Colonic mucosa (tissue), 4 donors: Measurements from ENCODE around the gene B9D1. TPM values are rescaled to one million over a fixed set of nuclear protein-coding genes. Genes with fewer than 3 reads are reported as not detected.

Experiments
- DNase-seq: peaks from one replicate; pipeline ENCODE4 v3.0.0-alpha.2; 2020
- H3K27ac ChIP-seq: fragments of 200-600 bp; one replicate; pipeline ENCODE4 v1.8.0; 2021
- H3K27me3 ChIP-seq: fragments of 200-600 bp; one replicate; pipeline ENCODE4 v1.8.0; 2021
- H3K36me3 ChIP-seq: fragments of 200-600 bp; one replicate; pipeline ENCODE4 v1.8.0; 2021
- H3K4me1 ChIP-seq: fragments of 200-600 bp; one replicate; pipeline ENCODE4 v1.8.0; 2021; ENCODE audit warnings: mild to moderate bottlenecking
- H3K4me3 ChIP-seq: fragments of 200-600 bp; one replicate; pipeline ENCODE4 v1.8.0; 2021
- H3K9ac ChIP-seq, 2 donors: one replicate each; pipeline ENCODE4 v1.7.0; 2013; ENCODE audit warnings: control low read depth in 2 of 2, low read depth in 2 of 2, low read length in 2 of 2
- H3K9me3 ChIP-seq: fragments of 200-600 bp; one replicate; pipeline ENCODE4 v1.8.0; 2021
- CTCF ChIP-seq: fragments of 200-600 bp; IDR thresholded peaks from one replicate; pipeline ENCODE4 v1.8.0; 2022; ENCODE audit warnings: antibody characterized with exemption, mild to moderate bottlenecking
- intact Hi-C: fragments of 100-400 bp; cut with DNase I; formaldehyde crosslinking; loops from one replicate; pipeline ENCODE4 v1.14.1; 2022
- total RNA-seq, 2 donors: library from RNA; stranded (reverse); fragmentation: NEBNext Ultra II Directional in 1 of 2; extraction: Animal tissue kit (Norgen Biotek cat#: 25700) in 1 of 2; gene quantifications; one replicate each; pipeline ENCODE4 v1.2.1, GENCODE V29; 2021
- donor health status: healthy.
- donor health status: DM: no; HTN: no; CAD: no.
- donor health status: DM: no; HTN: no; CAD: no.

B9D1 gene
- 10 to 100 TPM in 1 of 2 donors, 1 to 10 TPM in 1; 5.6 to 11.9 TPM for total RNA-seq

- intact Hi-C loops, result loop anchor here (1.0 to 10.0 kb wide), 2 partner anchors 87 to 402 kb away; no protein-coding TSS in a partner anchor
- Histone ChIP-seq H3K9me3 (no peaks in the 10 kb centered on the region), H3K36me3 (no peaks in the 10 kb centered on the region), H3K4me1 (no peaks in the 10 kb centered on the region), H3K27ac (peak within 1 kb of the TSS; percentile 66), H3K27me3 (no peaks in the 10 kb centered on the region), H3K4me3 (peak within 1 kb of the TSS; percentile 58), H3K9ac (peak within 1 kb of the TSS; percentile 61 to 67)
- DNase-seq, result peak; percentile 95
- TF ChIP-seq CTCF, result peak; percentile 87
These were observed at the start of gene B9D1 for GRCh38 chr17:19362277-19363113. TSS of gene B9D1 (minus strand) at chr17:19362723. CDS start at chr17:19362569, 154 bp downstream.

- no peak for TF ChIP-seq CTCF
- no peaks in the 10 kb centered on the region for H3K36me3 ChIP-seq
- H3K4me1 ChIP-seq, result no peaks in the 10 kb centered on the region
- H3K27ac ChIP-seq, result no peak overlapping the region
- H3K9ac ChIP-seq, result no peak overlapping the region
- intact Hi-C loops, result no loop called here
- no peak for DNase-seq
- no peak overlapping the region for H3K4me3 ChIP-seq
- H3K9me3 ChIP-seq, result no peaks in the 10 kb centered on the region
- no peaks in the 10 kb centered on the region for H3K27me3 ChIP-seq
These were observed 49.1 kb upstream of the B9D1 start for GRCh38 chr17:19411631-19412030.

GRCh38 chr17:19410875-19411620 is 48.5 kb upstream of the B9D1 start, which contains the start of gene RNF112:
TSS of gene RNF112 (plus strand) at chr17:19411232. CDS start at chr17:19411409, 177 bp downstream.
- Histone ChIP-seq H3K9me3 (no peaks in the 10 kb centered on the region), H3K4me3 (no peak within 1 kb of the TSS), H3K9ac (peak within 1 kb of the TSS in 1 of 2 donors; percentile 43), H3K27ac (no peak within 1 kb of the TSS), H3K4me1 (no peaks in the 10 kb centered on the region), H3K27me3 (no peaks in the 10 kb centered on the region), H3K36me3 (no peaks in the 10 kb centered on the region)
- intact Hi-C loops, result no loop called here
- DNase-seq, result no peak
- no peak for TF ChIP-seq CTCF

GRCh38 chr17:19410091-19410490 is 47.6 kb upstream of the B9D1 start:
- H3K9ac ChIP-seq, result no peak overlapping the region
- H3K4me1 ChIP-seq, result no peaks in the 10 kb centered on the region
- no peak for DNase-seq
- H3K4me3 ChIP-seq, result no peak overlapping the region
- H3K36me3 ChIP-seq, result no peaks in the 10 kb centered on the region
- intact Hi-C loops, result no loop called here
- no peak overlapping the region for H3K27ac ChIP-seq
- no peak for TF ChIP-seq CTCF
- no peaks in the 10 kb centered on the region for H3K9me3 ChIP-seq
- no peaks in the 10 kb centered on the region for H3K27me3 ChIP-seq

- intact Hi-C loops, result no loop called here
- H3K9ac ChIP-seq, result no peak overlapping the region
- H3K27me3 ChIP-seq, result no peaks in the 10 kb centered on the region
- no peaks in the 10 kb centered on the region for H3K9me3 ChIP-seq
- no peak for TF ChIP-seq CTCF
- no peak for DNase-seq
- no peaks in the 10 kb centered on the region for H3K4me1 ChIP-seq
- no peaks in the 10 kb centered on the region for H3K36me3 ChIP-seq
- no peak overlapping the region for H3K4me3 ChIP-seq
- H3K27ac ChIP-seq, result no peak overlapping the region
These were observed 47.0 kb upstream of the B9D1 start for GRCh38 chr17:19409509-19409908.
